ENCODE data around the gene PCSK9.
"Not testable (repeated sequence)": the region's sequence is repeated elsewhere in the genome, so short reads cannot be mapped to it uniquely, and the experiment has no call there.

The PCSK9 gene

GRCh38 chr1:55081905-55082296 lies 42.6 kb downstream of the PCSK9 start:
- DNase-seq: no peak

- DNase-seq: no peak
Measured at GRCh38 chr1:55084257-55084656, 44.9 kb downstream of the PCSK9 start.

GRCh38 chr1:55087439-55087838 lies 48.1 kb downstream of the PCSK9 start:
- no peak for DNase-seq

GRCh38 chr1:55088413-55088812 lies 49.1 kb downstream of the PCSK9 start:
- DNase-seq: no peak

GRCh38 chr1:55089683-55090082 lies 50.3 kb downstream of the PCSK9 start:
- DNase-seq: no peak

GRCh38 chr1:55092475-55092874 lies 53.1 kb downstream of the PCSK9 start:
- DNase-seq: no peak

- no peak for DNase-seq
Measured at GRCh38 chr1:55095095-55095494, 55.7 kb downstream of the PCSK9 start.

- DNase-seq: no peak
Measured at GRCh38 chr1:55103891-55104290, 64.5 kb downstream of the PCSK9 start.

GRCh38 chr1:55107101-55107500 lies 67.8 kb downstream of the PCSK9 start:
- no peak for DNase-seq

GRCh38 chr1:55109005-55109404 lies 69.7 kb downstream of the PCSK9 start:
- DNase-seq: not testable (repeated sequence)

Measured in activated CD8-positive, alpha-beta memory T cell treated with anti-CD3 and anti-CD28 coated beads, Interleukin-2, amount 50 U/mL, for 48 hours (primary cell).